HuH-7.5 (cell line): ENCODE results near the gene CNTNAP2.
"Not testable (repeated sequence)": the region's sequence is repeated elsewhere in the genome, so short reads cannot be mapped to it uniquely, and the experiment has no call there.

Experiments
- DNase-seq: peaks from one replicate; pipeline ENCODE4 v3.0.0; 2011; ENCODE audit warnings: low spot score

The CNTNAP2 gene

DNA sequence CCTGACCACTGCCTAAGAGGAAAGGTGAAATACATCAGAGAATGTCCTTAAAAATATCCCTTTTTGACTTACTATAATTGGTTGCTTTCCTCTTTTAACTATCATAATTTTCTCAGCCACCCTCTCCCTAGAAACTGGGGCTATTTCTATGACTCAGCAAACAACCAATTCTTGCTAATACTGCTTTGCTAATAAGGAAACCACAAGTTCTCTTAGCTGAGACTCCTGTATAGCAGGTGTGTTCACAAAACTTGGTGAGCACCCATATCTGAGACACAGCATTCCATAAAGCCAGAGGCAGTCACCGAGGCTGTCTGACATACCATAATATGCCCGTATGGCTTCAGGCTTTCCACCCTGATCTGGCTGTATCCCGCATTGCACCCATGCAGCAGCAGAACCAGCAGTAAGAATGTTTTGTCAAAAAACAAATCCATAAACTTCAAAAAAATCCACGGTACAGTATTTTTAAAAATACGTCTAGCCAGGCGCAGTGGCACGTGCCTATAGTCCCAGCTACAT, 2282.3 kb downstream of the CNTNAP2 start:
- no peak for DNase-seq

DNA sequence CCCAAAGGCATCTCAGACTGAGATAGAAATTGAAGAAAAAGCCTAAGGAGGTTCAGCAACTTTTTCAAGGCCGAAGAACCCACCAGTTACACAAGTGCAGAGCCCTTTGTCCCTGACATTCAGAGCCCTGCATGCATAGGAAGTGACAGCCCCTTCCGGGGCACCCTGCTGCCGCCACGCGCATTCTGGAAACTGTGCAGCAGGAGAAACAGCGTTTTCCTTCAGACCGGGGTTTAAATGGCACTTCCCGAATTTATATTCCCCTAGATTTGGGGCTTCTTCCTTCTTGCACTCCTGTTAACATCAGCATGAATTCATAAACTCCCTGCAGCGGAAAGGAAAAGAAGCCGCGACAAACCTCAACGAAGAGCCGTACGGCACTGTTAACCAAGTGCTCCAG, 2283.5 kb downstream of the CNTNAP2 start:
- no peak for DNase-seq

DNA sequence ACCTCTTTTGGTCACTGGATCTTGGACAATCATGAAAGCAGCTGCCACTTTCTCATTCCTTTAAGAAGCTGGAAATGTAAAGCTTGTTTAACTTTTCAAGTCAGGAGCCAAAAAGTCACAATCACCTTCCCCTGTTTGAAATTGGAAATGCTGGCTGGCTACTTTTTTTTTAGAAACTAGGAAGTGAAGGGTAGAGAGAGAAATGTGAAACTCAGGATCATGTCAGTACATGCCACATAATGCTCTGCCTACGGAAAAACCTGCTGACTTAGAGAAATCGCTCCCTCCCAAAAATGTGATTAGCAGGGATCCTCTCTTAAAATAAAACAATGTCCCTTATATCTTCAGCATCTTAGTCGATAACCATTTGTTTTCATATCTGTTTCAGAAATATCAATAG, 2285.6 kb downstream of the CNTNAP2 start:
- no peak for DNase-seq

DNA sequence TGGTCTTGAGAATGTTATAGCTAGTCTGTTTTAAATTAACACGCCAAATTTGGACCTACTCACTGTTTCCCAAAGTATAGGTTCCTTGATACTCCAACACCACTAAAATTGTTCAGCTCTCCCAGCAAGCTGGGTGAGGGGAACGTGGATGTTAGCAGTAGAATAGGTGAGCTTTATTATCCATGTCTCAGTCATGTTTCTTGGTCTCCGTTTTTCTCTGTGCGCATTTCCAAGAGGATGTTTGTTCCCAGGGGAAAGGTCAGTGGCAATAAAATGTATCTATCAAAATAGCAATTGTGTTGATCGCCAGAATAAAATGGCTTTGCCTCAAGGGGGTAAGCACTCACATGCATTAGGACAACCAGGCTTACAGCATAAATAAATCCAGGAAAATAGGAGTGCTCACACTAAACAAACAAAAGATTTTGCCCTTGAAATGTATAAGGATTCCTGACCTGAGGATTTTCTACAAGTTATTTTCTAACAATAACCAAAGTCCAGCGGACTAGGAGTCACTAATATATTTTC, 2286.9 kb downstream of the CNTNAP2 start:
- no peak for DNase-seq

DNA sequence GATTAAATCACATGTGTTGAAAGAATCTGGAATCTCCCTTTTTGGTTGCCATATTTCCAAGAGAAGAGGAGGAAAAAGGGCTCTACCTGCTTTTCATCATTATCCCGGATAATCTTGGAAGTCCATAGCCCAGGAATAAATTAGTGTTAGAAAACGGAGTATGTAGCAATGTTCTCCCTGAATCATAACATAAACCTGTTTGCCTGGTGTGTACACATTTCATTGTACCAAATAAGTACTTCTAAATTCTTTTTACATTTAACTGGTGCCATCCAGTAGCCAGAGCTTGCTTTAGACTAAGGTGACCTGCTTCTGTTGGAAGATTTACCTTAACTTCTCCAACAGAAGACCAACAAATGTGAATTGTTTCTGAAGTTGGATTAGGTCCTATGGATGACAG, 2291.7 kb downstream of the CNTNAP2 start:
- DNase-seq = no peak

DNA sequence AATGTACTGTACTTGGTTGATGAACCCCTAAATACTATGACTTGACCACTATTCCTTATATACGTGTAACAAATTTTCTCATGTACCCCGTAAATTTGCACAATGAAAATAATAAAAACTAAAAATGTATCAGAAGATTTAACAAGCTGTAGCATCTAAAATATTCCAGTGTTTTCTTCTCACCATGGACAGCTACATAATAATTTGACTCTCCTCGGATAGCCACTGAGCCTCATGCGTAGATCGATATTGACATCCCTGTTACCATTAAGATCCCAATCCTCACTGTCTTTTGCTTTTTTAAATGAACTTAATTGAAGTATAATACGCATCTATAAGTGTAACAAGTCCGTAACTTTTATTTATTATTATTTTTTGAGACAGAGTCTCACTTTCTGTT, 2294.3 kb downstream of the CNTNAP2 start:
- no peak for DNase-seq

DNA sequence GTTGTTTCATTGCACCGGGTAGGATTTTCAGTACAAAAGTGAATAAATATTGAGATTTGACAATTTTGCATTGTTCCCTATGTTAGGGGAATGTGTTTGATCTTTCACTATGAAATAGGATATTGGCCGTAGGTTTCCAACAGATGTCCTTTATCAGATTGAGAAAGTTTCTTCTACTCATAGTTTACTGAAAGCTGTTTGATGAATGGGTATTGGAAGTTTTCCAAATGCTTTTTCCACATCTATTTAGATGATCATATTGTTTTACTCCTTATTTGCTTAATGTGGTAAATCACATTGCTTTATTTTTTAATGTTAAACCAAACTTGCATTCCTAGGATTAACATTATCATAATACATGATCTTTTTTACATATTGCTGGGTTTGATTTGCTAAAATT, 2296.1 kb downstream of the CNTNAP2 start:
- DNase-seq = no peak

DNA sequence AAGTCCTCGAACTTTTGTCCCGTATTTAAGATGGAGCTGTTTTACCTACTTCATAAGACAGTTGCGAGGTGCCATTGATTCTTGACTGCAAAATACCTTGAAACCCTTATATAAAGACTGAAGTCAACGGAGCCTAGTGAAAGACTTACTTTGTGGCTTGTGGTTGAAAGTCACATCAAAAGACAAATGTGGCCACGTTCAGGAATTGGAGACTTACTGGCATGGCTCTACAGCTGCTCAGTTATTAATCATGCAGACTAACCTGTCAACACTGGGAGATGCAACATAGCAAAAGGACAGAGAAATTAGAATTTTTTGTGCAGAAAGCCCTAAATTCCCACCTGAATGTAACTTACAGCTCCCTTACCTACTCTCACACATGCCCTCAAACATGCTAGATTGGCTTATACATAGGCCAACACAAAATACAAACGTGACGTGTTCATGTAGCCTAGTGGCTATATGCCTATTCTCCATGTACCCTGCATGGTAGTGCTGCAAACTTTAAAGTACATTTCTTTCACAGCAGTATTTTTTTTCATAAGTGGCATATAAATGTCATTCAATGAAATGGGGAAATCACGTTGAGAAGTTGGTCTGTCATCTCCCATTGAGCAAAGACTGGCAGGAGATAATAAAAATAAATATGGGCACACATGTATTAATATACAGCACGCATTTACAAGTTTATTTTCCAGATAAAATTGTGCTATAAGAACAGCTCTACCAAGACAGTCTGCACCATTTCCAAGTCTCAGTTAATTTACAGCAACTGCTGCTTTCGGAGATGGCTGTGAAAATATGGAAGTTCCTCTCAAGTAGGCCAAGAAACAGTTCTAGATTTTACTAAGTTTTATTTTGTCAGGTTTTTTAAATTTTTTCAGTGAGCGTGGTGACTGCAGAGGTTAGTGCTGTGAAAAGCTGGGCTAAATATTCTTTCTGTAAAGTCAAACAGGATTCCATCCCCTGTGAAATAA, 2303.5 kb downstream of the CNTNAP2 start:
- no peak for DNase-seq

DNA sequence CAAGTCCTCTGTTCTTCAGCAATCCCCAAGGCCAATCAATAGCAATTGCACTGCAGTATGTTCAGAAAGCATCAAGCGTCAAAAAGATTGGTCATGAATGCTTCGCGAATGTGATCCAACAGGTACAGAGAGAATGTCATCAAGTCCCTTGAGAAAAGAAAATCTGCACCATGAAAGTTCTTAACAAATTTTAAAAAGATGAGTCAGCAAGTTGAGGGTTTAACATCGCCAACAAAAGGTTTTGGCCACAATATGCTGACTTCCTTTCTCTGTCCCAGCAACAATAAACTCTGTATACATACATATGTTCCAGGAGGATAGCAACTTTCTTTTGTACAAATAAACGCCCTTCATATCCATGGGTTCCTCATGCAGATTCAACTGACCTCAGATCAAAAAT, 2305.4 kb downstream of the CNTNAP2 start:
- no peak for DNase-seq

DNA sequence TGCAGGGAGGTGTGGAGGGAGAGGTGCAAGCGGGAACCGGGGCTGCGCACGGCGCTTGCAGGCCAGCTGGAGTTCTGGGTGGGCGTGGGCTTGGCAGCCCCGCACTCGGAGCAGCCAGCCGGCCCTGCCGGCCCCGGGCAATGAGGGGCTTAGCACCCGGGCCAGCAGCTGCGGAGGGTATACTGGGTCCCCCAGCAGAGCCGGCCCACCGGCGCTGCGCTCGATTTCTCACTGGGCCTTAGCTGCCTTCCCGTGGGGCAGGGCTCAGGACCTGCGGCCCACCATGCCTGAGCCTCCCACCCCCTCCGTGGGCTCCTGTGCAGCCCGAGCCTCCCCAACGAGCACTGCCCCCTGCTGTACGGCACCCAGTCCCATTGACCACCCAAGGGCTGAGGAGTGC, 2309.8 kb downstream of the CNTNAP2 start:
- not testable (repeated sequence) for DNase-seq

DNA sequence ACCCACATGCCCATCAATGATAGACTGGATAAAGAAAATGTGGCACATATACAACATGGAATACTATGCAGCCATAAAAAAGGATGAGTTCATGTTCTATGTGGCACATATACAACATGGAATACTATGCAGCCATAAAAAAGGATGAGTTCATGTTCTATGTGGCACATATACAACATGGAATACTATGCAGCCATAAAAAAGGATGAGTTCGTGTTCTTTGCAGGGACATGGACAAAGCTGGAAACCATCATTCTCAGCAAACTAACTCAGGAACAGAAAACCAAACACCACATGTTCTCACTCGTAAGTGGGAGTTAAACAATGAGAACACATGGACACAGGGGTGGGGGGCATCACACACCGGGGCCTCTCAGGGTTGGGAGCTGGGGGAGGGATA, 2314.1 kb downstream of the CNTNAP2 start:
- not testable (repeated sequence) for DNase-seq

DNA sequence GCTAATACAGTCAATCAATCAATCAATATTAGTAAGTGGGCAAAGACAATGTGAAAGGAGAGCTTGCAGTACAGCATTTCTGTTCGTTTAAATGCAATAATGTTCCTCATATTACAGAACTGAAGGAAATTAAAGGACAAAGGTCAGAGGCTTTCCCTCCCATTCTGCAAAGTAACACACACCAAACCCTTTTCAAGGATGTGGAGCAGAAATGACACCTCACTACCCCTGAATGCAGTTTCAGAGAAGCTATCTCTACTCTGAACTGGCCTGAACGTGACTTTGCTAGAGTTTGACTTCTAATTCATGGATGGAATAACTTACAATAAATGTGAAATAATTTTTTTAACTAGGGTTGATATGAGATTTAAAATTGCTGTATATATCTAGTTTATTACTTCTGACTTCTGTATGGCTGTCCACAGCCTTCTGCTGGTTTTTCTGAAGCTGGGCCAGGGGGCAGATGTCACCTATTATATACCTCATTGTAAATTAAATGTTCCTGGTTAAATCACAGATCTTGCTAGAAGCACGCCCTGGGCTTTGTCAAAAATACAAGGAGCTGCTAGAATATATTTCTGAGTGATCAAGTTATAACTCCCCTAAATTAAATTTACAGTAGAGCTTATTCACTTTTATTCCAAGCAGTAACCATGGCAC, 2317.1 kb downstream of the CNTNAP2 start:
- no peak for DNase-seq

DNA sequence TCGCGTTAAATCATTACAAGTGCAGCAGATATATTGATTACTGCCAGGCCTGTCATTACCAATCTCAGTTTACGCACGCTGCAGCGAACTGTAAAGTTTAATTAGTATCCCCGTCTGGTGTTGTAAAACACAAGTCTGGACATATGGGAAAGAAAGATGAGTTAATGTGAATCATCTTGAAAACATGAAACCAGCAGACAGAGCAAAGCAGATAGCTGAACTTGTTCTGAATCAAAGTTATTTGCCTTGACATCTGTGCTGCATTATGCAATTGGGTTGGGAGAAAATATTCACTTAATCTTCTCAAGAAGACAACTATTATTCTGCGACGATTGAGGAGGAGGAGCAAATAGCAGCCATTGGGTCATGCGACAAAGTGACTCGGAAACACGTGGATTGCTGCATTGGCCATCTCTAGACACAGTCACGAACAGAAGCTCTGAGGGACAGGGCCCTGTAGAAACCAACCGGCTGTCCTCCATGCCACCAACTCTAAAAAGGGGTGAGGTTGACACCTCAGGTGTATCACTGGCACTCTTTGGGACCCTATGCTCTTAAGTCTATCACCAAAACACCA, 2317.7 kb downstream of the CNTNAP2 start:
- DNase-seq = no peak

DNA sequence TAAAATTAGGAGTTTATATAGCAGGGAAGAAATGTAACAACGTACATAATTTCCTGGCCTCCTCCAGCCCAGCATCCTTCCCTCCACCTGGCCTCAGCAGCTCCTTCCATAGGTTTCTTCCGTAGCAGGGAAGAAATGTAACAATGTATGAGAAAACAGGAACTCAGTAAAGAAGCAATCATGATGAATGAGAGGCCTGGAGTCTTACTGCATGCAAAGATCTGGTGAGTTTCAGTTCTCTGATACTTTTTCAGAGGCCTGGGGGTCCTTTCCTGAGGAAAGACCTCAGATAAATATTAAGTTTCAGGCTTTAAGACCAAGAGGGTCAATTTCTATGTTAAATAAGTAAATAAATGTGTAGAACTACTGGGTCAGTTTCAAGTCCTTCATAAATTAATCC, 2318.3 kb downstream of the CNTNAP2 start:
- DNase-seq = no peak

DNA sequence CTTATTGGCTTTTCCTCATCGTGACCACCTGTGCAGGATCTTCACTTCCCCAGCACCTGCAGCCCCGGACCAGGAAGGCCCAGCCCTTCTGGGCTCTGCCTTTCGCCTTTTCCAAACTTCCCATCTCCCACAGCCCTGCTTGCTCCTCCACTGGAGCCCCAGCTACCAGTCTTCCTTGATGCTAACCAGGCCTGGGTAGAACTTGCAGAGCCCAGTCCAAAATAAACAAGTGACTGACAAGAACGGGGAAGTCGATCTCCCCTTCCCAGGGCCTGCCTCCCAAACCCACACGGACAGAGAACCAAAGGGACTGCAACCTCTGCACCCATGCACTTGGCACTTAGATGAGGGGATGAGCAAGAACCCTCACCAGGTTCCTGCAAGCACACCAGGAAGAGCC, 2319.1 kb downstream of the CNTNAP2 start:
- no peak for DNase-seq

DNA sequence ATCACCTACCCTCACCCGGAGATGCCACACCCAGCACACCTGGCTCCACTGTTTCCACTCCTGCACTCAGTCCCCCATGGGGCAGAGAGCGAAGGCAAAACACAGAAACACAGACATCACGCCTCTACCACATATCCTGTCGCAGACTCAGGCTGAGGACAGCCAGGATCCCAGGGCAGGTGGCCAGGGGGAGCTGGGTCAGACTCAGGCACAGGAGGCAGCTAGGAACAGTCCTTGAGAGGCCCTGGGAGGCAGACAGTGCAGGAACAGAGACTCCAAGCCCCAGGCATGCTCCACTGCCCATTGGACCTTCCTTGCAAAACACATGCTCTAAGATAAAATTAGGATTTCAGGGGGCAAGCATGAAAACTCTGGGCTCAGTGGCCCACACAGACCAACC, 2319.5 kb downstream of the CNTNAP2 start:
- DNase-seq = no peak

DNA sequence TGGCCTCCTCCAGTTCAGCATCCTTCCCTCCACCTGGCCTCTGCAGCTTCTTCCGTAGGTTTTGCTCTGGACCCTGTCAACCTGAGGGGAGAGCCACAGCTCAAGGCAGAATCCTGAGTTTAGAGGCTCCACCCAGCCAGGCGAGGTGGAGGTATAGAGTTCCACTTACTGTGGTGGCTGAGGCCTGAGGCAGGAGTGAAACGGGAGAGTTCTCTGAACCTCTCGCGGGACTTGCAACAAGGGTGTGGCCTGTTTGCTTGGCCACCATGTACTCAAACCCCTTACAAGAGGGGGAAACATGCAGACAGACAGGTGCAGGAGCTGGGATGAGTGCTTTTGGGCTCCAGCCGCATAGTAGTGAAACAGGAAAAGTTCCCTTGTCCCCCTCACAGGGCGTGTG, 2320.0 kb downstream of the CNTNAP2 start:
- DNase-seq = no peak

DNA sequence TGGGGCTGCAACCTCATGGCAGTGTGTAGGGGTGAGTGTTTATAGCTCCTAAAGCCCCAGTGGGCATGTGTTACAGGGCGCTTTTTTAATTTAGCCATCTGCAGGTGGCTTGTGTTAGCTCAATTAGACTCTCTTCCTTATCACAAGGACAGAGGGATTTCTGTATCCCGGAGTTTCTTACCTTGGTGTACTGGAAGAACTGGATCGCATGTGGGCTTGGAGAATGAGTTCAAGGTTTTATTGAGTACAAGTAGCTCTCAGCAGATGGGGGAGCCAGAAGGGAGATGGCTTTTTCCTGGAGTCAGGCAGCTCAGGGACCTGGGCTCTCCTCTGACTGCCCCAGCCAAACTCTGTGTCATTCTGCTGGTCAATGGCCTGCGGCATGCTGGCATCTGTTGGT, 2320.4 kb downstream of the CNTNAP2 start:
- no peak for DNase-seq

DNA sequence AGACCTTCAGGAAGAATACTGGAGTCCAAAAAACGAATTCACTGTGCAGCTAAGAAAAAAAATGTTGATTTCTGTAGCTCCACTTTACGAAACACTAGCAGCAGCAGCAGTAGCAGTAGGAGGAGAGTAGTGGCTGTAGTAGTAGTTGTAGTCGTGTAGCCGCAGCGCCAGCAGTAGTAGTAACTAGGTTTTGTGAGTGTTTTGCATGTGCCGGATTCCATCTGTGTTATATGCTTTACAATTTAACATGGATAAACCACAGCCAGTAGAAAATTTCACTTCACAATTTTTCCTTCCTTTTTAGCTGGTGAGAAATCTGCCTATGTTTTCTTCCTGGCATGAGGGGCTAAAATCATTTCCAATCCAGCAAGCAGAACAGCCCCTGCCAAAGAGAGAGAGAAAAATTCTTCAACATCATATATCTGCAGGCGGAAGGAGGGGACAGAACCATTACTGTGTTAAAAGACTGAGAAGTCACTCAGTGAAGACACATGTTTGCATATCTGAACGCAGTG, 2325.6 kb downstream of the CNTNAP2 start:
- no peak for DNase-seq

DNA sequence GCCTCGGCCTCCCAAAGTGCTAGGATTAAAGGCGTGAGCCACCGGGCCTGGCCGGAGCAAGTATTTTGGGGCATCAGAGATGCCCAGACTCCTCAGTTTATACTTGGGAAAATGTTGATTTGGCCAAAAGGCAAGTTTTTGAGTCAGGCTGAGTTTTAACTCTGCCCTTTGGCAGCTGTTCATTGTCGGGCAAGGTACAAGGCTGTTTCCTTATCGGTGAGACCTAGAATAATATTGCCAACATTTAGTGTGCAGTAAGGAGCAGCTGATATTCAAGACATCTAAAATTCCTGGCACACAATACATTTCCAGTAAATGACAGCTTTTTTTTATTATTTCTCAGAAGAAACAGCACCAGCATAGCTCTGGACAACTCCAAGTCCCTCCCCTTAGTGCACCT, 2326.3 kb downstream of the CNTNAP2 start:
- DNase-seq = no peak

DNA sequence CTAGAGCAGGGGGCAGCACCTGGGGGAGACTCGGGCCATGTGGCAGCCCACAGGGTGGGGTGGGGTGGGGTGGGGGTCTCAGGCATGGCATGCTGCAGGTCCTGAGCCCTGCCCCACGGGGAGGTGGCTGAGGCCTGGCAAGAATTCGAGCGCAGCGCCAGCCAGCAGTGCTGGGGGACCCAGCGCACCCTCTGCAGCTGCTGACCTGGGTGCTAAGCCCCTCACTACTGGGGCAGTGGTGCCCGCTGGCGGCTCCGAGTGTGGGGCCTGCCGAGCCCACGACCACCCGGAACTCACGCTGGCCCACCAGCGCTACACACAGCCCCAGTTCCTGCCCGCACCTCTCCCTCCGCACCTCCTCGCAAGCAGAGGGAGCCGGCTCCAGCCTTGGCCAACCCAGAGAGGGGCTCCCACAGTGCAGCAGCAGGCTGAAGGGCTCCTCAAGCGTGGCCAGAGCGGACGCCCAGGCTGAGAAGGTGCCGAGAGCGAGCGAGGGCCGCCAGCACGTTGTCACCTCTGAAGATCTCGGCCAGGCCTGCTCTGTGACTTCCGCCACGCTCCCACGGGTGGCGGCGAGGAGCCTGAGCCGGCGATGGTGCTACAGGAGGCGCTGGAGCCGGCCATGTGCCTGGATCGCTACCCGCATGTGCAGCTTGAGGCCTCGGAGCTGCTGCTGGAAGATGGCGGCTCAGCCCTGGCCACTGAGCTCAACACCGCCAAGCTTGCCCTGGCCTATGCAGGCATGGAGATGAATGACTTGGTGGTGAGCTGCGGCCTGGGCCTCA, 2328.9 kb downstream of the CNTNAP2 start:
- DNase-seq = no peak
